8988T (cell line): ENCODE results near the gene SORCS2.
A peak's percentile ranks its signal among the peaks of the same experiment; 100 is the strongest.

Experiments
- DNase-seq: peaks from one replicate; pipeline ENCODE4 v3.0.0; 2011

SORCS2 gene

GRCh38 chr4:7342223-7343080, 150.1 kb downstream of the SORCS2 start:
- no peak for DNase-seq

- no peak for DNase-seq
These were observed 150.8 kb downstream of the SORCS2 start for GRCh38 chr4:7343081-7343655.

GRCh38 chr4:7343950-7344349, 151.6 kb downstream of the SORCS2 start:
- DNase-seq: no peak

GRCh38 chr4:7344636-7345155, 152.4 kb downstream of the SORCS2 start:
- DNase-seq: no peak

GRCh38 chr4:7347981-7348380, 155.6 kb downstream of the SORCS2 start:
- DNase-seq: no peak

GRCh38 chr4:7348946-7349900, 156.9 kb downstream of the SORCS2 start:
- no peak for DNase-seq

GRCh38 chr4:7350396-7350795, 158.1 kb downstream of the SORCS2 start:
- DNase-seq: no peak

- no peak for DNase-seq
These were observed 158.7 kb downstream of the SORCS2 start for GRCh38 chr4:7351014-7351413.

GRCh38 chr4:7352486-7352885, 160.1 kb downstream of the SORCS2 start:
- no peak for DNase-seq

GRCh38 chr4:7353046-7353790, 160.9 kb downstream of the SORCS2 start:
- no peak for DNase-seq

GRCh38 chr4:7353846-7354610, 161.7 kb downstream of the SORCS2 start:
- DNase-seq: no peak

- no peak for DNase-seq
These were observed 162.6 kb downstream of the SORCS2 start for GRCh38 chr4:7354927-7355326.

GRCh38 chr4:7355795-7356194, 163.5 kb downstream of the SORCS2 start:
- DNase-seq: no peak

GRCh38 chr4:7356667-7357310, 164.5 kb downstream of the SORCS2 start:
- DNase-seq: no peak

- DNase-seq: no peak
These were observed 165.0 kb downstream of the SORCS2 start for GRCh38 chr4:7357323-7357722.

GRCh38 chr4:7358100-7358735, 165.9 kb downstream of the SORCS2 start:
- peak; percentile 56 for DNase-seq

GRCh38 chr4:7359400-7360062, 167.2 kb downstream of the SORCS2 start:
- DNase-seq: no peak

- no peak for DNase-seq
These were observed 168.5 kb downstream of the SORCS2 start for GRCh38 chr4:7360806-7361205.

- DNase-seq: no peak
These were observed 169.1 kb downstream of the SORCS2 start for GRCh38 chr4:7361280-7361895.

- DNase-seq: no peak
These were observed 170.0 kb downstream of the SORCS2 start for GRCh38 chr4:7362341-7362740.
